Measurements from ENCODE around the gene GDI2. TPM values are rescaled to one million over a fixed set of nuclear protein-coding genes. Genes with fewer than 3 reads are reported as not detected.

GDI2 gene
- total RNA-seq, 6 donors from 2014 or later = 77.5 to 239 (median 176) TPM

- WGBS, 2 donors = 57 to 62% methylated on average over 6 of the region's 6 CpGs
- Histone ChIP-seq H3K9me3 (no peaks in the 10 kb centered on the region), H3K27ac (no peak overlapping the region), H3K4me3 (no peak overlapping the region), H3K27me3 (no peaks in the 10 kb centered on the region), H3K36me3 (no peaks in the 10 kb centered on the region), H3K4me1 (no peaks in the 10 kb centered on the region)
- ATAC-seq (ENCODE audit: low FRiP score in 2 of 2) (no peak), DNase-seq (no peak)
- TF ChIP-seq CTCF (IDR thresholded peaks at IDR 0.05) = no peak
These were observed 20.6 kb upstream of the GDI2 start for GRCh38 chr10:5833814-5834213.

GRCh38 chr10:5832946-5833345 is 19.7 kb upstream of the GDI2 start:
- Histone ChIP-seq H3K4me3 (no peak overlapping the region), H3K27me3 (no peaks in the 10 kb centered on the region), H3K27ac (no peak overlapping the region), H3K36me3 (no peaks in the 10 kb centered on the region), H3K9me3 (no peaks in the 10 kb centered on the region), H3K4me1 (no peaks in the 10 kb centered on the region)
- TF ChIP-seq CTCF (IDR thresholded peaks at IDR 0.05) (no peak), POLR2A (IDR thresholded peaks at IDR 0.05) (no peak), POLR2AphosphoS5 (IDR thresholded peaks at IDR 0.05) (no peak), EP300 (IDR thresholded peaks at IDR 0.05) (no peak)
- peak; percentile 44 to 59 for DNase-seq
- 71 to 81% methylated on average over 9 to 13 of the region's 13 CpGs for WGBS, 2 donors
- peak in 1 of 2 donors; percentile 49 for ATAC-seq (ENCODE audit: low FRiP score in 2 of 2)

GRCh38 chr10:5831446-5831782 is 18.2 kb upstream of the GDI2 start:
- Histone ChIP-seq H3K27ac (no peak overlapping the region), H3K9me3 (no peaks in the 10 kb centered on the region), H3K27me3 (no peaks in the 10 kb centered on the region), H3K4me1 (no peaks in the 10 kb centered on the region), H3K4me3 (no peak overlapping the region), H3K36me3 (no peaks in the 10 kb centered on the region)
- TF ChIP-seq POLR2A (IDR thresholded peaks at IDR 0.05) (no peak), EP300 (IDR thresholded peaks at IDR 0.05) (no peak), POLR2AphosphoS5 (IDR thresholded peaks at IDR 0.05) (no peak), CTCF (IDR thresholded peaks at IDR 0.05) (no peak)
- ATAC-seq (ENCODE audit: low FRiP score in 2 of 2) (no peak), DNase-seq (no peak)
- 81 to 85% methylated on average over 7 to 8 of the region's 8 CpGs for WGBS, 2 donors

GRCh38 chr10:5830629-5831445 is 17.6 kb upstream of the GDI2 start:
- H3K4me1 ChIP-seq = no peaks in the 10 kb centered on the region
- no peaks in the 10 kb centered on the region for H3K27me3 ChIP-seq
- H3K4me3 ChIP-seq = no peak overlapping the region
- 90 to 95% methylated on average over 11 to 14 of the region's 14 CpGs for WGBS, 2 donors
- H3K36me3 ChIP-seq = no peaks in the 10 kb centered on the region
- H3K27ac ChIP-seq = no peak overlapping the region
- no peaks in the 10 kb centered on the region for H3K9me3 ChIP-seq
- TF ChIP-seq POLR2A (IDR thresholded peaks at IDR 0.05) (no peak), EP300 (IDR thresholded peaks at IDR 0.05) (no peak), POLR2AphosphoS5 (IDR thresholded peaks at IDR 0.05) (no peak), CTCF (IDR thresholded peaks at IDR 0.05) (no peak)
- ATAC-seq (ENCODE audit: low FRiP score in 2 of 2) = no peak
- DNase-seq = peak in 1 of 2 donors; percentile 56

GRCh38 chr10:5829267-5829666 is 16.0 kb upstream of the GDI2 start:
- ATAC-seq (ENCODE audit: low FRiP score in 2 of 2) = no peak
- H3K4me1 ChIP-seq = no peaks in the 10 kb centered on the region
- WGBS, 2 donors = 84 to 87% methylated on average over 9 of the region's 9 CpGs
- no peak overlapping the region for H3K27ac ChIP-seq
- TF ChIP-seq CTCF (IDR thresholded peaks at IDR 0.05) (no peak), POLR2AphosphoS5 (IDR thresholded peaks at IDR 0.05) (no peak), POLR2A (IDR thresholded peaks at IDR 0.05) (no peak), EP300 (IDR thresholded peaks at IDR 0.05) (no peak)
- DNase-seq = no peak
- no peaks in the 10 kb centered on the region for H3K36me3 ChIP-seq
- H3K4me3 ChIP-seq = no peak overlapping the region
- no peaks in the 10 kb centered on the region for H3K27me3 ChIP-seq
- no peaks in the 10 kb centered on the region for H3K9me3 ChIP-seq

Data from upper lobe of left lung (tissue), 6 donors.